ENCODE data around the gene CRABP1. TPM values are rescaled to one million over a fixed set of nuclear protein-coding genes. Genes with fewer than 3 reads are reported as not detected.

CRABP1 gene
- total and polyA plus RNA-seq, 10 of the 15 experiments (the other 5 are each of a cell fraction or from before 2014, with no cell fraction given) = 0.21 to 0.41 TPM; not detected in 8

- TF ChIP-seq STAT1 (conservative IDR thresholded peaks at IDR 0.05) = no peak
Measured at GRCh38 chr15:78390242-78390641, 50.1 kb downstream of the CRABP1 start (continued).

GRCh38 chr15:78390826-78391225 is 50.7 kb downstream of the CRABP1 start:
- no peaks in the 10 kb centered on the region for H3K79me2 ChIP-seq (ENCODE audit: control insufficient read depth, insufficient read depth, low read length)
- no peaks in the 10 kb centered on the region for H3K4me1 ChIP-seq (ENCODE audit: control insufficient read depth, insufficient read depth, low read length)
- no peak overlapping the region for H3K27ac ChIP-seq (ENCODE audit: control insufficient read depth, insufficient read depth)
- no peak overlapping the region for H3K9ac ChIP-seq (ENCODE audit: control insufficient read depth, insufficient read depth, low read length)
- 83% methylated on average over 3 of the region's 3 CpGs for WGBS (ENCODE audit: insufficient coverage, insufficient replicate concordance, low lambda C conversion rate, missing lambda C conversion rate)
- no peaks in the 10 kb centered on the region for H4K20me1 ChIP-seq (ENCODE audit: control insufficient read depth, insufficient read depth)
- TF ChIP-seq NFYA (IDR thresholded peaks at IDR 0.05; ENCODE audit: borderline replicate concordance, low read depth, low read length) (no peak), ZNF207 (IDR thresholded peaks at IDR 0.05; ENCODE audit: borderline replicate concordance) (no peak)
- DNase-seq (ENCODE audit: low read depth, low spot score) (no peak), ATAC-seq (no peak), FAIRE-seq (no peak)
- BruUV-seq (replicated peaks) = no TSS peak
- no peak overlapping the region for H3K4me3 ChIP-seq
- ChIA-PET POLR2A (no interaction called here), CTCF (no interaction called here), RAD21 (ENCODE audit: unreplicated experiment) (no interaction called here), SMC1A (ENCODE audit: uncharacterized antibody, unreplicated experiment) (no interaction called here)
- H3K9me3 ChIP-seq (replicated peaks; ENCODE audit: control insufficient read depth, insufficient read depth, low read length) = no peaks in the 10 kb centered on the region
- in situ Hi-C loops (cut with MboI) = no loop called here
- no peaks in the 10 kb centered on the region for H3K36me3 ChIP-seq (ENCODE audit: control insufficient read depth in 2 of 2, insufficient read depth in 2 of 2, low read length in 1 of 2)
- no peaks in the 10 kb centered on the region; a peak in 2 of 4 replicates for H3K27me3 ChIP-seq (replicated peaks in 1 of 2; ENCODE audit: control insufficient read depth in 2 of 2, insufficient read depth in 2 of 2, low read length in 1 of 2)
- no peak overlapping the region for H3K4me2 ChIP-seq (ENCODE audit: control insufficient read depth, insufficient read depth)
- no peak overlapping the region for H2AFZ ChIP-seq (ENCODE audit: control insufficient read depth, low read depth, low read length)
- intact Hi-C loops (cut with micrococcal nuclease; ENCODE audit: unreplicated experiment) = no loop called here

DNA sequence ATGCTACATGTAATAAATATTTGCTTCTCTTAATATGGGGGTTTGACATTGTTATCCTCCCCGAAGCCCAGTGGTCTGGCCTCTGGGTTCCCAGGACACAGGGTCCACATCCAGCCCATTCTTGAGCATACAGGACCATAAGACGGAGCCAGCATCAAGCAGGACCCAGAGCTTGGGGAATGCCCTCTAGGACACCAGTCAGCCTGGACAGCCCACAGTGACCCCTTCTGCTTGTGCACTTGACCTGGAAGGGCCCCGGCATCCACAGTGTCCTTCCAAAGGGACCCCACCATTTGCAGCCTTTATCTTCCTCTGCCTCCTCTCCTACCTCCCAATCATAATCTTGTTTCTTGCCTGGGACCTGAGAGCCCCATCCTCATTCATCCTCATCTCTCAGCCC is 51.6 kb downstream of the CRABP1 start:
- Histone ChIP-seq H3K27ac (ENCODE audit: control insufficient read depth, insufficient read depth) (no peak overlapping the region), H3K9ac (ENCODE audit: control insufficient read depth, insufficient read depth, low read length) (no peak overlapping the region), H2AFZ (ENCODE audit: control insufficient read depth, low read depth, low read length) (no peak overlapping the region), H3K36me3 (ENCODE audit: control insufficient read depth in 2 of 2, insufficient read depth in 2 of 2, low read length in 1 of 2) (no peaks in the 10 kb centered on the region), H3K4me1 (ENCODE audit: control insufficient read depth, insufficient read depth, low read length) (no peaks in the 10 kb centered on the region), H3K9me3 (replicated peaks; ENCODE audit: control insufficient read depth, insufficient read depth, low read length) (no peaks in the 10 kb centered on the region), H3K4me2 (ENCODE audit: control insufficient read depth, insufficient read depth) (no peak overlapping the region), H3K4me3 (no peak overlapping the region), H3K27me3 (replicated peaks in 1 of 2; ENCODE audit: control insufficient read depth in 2 of 2, insufficient read depth in 2 of 2, low read length in 1 of 2) (no peaks in the 10 kb centered on the region; a peak in 2 of 4 replicates), H4K20me1 (ENCODE audit: control insufficient read depth, insufficient read depth) (no peaks in the 10 kb centered on the region), H3K79me2 (ENCODE audit: control insufficient read depth, insufficient read depth, low read length) (no peaks in the 10 kb centered on the region)
- TF ChIP-seq MYB (IDR thresholded peaks at IDR 0.05; ENCODE audit: borderline replicate concordance, low read depth, low read length) (no peak), EP300 (IDR thresholded peaks at IDR 0.05; ENCODE audit: borderline replicate concordance in 1 of 2, control insufficient read depth in 1 of 2, low read depth in 2 of 2, low read length in 2 of 2) (no peak), SREBF2 (IDR thresholded peaks at IDR 0.05; ENCODE audit: low read length) (no peak), RFX5 (IDR thresholded peaks at IDR 0.05; ENCODE audit: low read depth, low read length) (no peak), BRCA1 (IDR thresholded peaks at IDR 0.05; ENCODE audit: low read depth, low read length) (no peak), ZNF217 (IDR thresholded peaks at IDR 0.05) (no peak), GABPA (IDR thresholded peaks at IDR 0.05; ENCODE audit: low read depth) (no peak), CBX5 (IDR thresholded peaks at IDR 0.05; ENCODE audit: low read depth) (no peak), BHLHE40 (IDR thresholded peaks at IDR 0.05; ENCODE audit: borderline replicate concordance in 1 of 2, low read depth in 2 of 2, low read length in 1 of 2) (no peak)
- TF ChIP-seq, protein P1, sequence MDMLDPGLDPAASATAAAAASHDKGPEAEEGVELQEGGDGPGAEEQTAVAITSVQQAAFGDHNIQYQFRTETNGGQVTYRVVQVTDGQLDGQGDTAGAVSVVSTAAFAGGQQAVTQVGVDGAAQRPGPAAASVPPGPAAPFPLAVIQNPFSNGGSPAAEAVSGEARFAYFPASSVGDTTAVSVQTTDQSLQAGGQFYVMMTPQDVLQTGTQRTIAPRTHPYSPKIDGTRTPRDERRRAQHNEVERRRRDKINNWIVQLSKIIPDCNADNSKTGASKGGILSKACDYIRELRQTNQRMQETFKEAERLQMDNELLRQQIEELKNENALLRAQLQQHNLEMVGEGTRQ (IDR thresholded peaks at IDR 0.05; ENCODE audit: borderline replicate concordance, low read depth, low read length) = no peak
- TF ChIP-seq, protein P2, sequence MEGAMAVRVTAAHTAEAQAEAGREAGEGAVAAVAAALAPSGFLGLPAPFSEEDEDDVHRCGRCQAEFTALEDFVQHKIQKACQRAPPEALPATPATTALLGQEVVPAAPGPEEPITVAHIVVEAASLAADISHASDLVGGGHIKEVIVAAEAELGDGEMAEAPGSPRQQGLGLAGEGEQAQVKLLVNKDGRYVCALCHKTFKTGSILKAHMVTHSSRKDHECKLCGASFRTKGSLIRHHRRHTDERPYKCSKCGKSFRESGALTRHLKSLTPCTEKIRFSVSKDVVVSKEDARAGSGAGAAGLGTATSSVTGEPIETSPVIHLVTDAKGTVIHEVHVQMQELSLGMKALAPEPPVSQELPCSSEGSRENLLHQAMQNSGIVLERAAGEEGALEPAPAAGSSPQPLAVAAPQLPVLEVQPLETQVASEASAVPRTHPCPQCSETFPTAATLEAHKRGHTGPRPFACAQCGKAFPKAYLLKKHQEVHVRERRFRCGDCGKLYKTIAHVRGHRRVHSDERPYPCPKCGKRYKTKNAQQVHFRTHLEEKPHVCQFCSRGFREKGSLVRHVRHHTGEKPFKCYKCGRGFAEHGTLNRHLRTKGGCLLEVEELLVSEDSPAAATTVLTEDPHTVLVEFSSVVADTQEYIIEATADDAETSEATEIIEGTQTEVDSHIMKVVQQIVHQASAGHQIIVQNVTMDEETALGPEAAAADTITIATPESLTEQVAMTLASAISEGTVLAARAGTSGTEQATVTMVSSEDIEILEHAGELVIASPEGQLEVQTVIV (IDR thresholded peaks at IDR 0.05; ENCODE audit: borderline replicate concordance, partially characterized antibody) = no peak
- ATAC-seq (no peak), DNase-seq (ENCODE audit: low read depth, low spot score) (no peak), FAIRE-seq (no peak)
- CTCF ChIA-PET = interaction anchor here (1.4 kb wide), 1 partner anchor 92 kb away, joined by 3 read pairs; the partner anchor contains the start of gene SKIC8
- SMC1A ChIA-PET (ENCODE audit: uncharacterized antibody, unreplicated experiment) = no interaction called here
- POLR2A ChIA-PET = no interaction called here
- intact Hi-C loops (cut with micrococcal nuclease; ENCODE audit: unreplicated experiment) = no loop called here
- WGBS (ENCODE audit: insufficient coverage, insufficient replicate concordance, low lambda C conversion rate, missing lambda C conversion rate) = 11% methylated on average over 3 of the region's 3 CpGs
- in situ Hi-C loops (cut with MboI) = no loop called here
- no TSS peak for BruUV-seq (replicated peaks)
- RAD21 ChIA-PET (ENCODE audit: unreplicated experiment) = no interaction called here

All from GM12878 (cell line).